SK-N-SH (cell line): ENCODE measurements around the gene TANC1. TPM values are rescaled to one million over a fixed set of nuclear protein-coding genes. Genes with fewer than 3 reads are reported as not detected.

ENCODE experiments used
- CTCF ChIA-PET: fragments of 300-600, 350-600 bp; formaldehyde crosslinking; extraction: SDS; loops from one replicate; lab custom pipeline; 2021; lab: Yijun Ruan, JAX
- POLR2A ChIA-PET: fragments of 350-600 bp; sonication (Branson Sonifier 250); formaldehyde crosslinking; extraction: SDS; loops from one replicate; lab custom pipeline; 2020; ENCODE audit warnings: antibody characterized with exemption, inconsistent platforms; lab: Yijun Ruan, JAX
- DNase-seq: peaks from one replicate; pipeline ENCODE4 v3.0.0; 2012
- H2AFZ ChIP-seq: fragments of 200-600 bp; sonication (generic); 2 replicates; pipeline ENCODE4 v1.8.1; 2016; ENCODE audit warnings: antibody characterized with exemption, mild to moderate bottlenecking, low read depth
- H3F3A ChIP-seq: fragments of 200-600 bp; sonication (generic); replicated peaks from 2 replicates; pipeline ENCODE3; 2016; ENCODE audit warnings: antibody characterized with exemption, mild to moderate bottlenecking; ENCODE audit not compliant: insufficient read depth
- H3K27ac ChIP-seq, 2 experiments: fragments of 200-500 bp in 1 of 2; fragments of 200-600 bp in 1 of 2; sonication (Bioruptor generic) in 1 of 2; sonication (generic), shearing (Covaris generic) in 1 of 2; 2 replicates each; pipeline versions ENCODE4 v1.5.1 to v1.6.1; 2014 to 2016; ENCODE audit warnings: low read depth in 2 of 2, inconsistent platforms in 1 of 2, low read length in 1 of 2, mild to moderate bottlenecking in 1 of 2, mixed read lengths in 1 of 2
- H3K27me3 ChIP-seq: fragments of 200-600 bp; sonication (generic), shearing (Covaris generic); 2 replicates; pipeline ENCODE4 v1.6.1; 2016; ENCODE audit warnings: mixed run types; ENCODE audit not compliant: insufficient read depth
- H3K36me3 ChIP-seq, 2 experiments: fragments of 200-500 bp in 1 of 2; fragments of 200-600 bp in 1 of 2; sonication (Bioruptor generic) in 1 of 2; sonication (generic) in 1 of 2; replicated peaks in 1 of 2; 2 replicates each; pipeline versions ENCODE3 to v1.5.1; 2014 to 2016; ENCODE audit warnings: low read length in 1 of 2, mild to moderate bottlenecking in 1 of 2; ENCODE audit not compliant: insufficient read depth in 2 of 2, control insufficient read depth in 1 of 2
- H3K4me1 ChIP-seq, 2 experiments: fragments of 200-500 bp in 1 of 2; fragments of 200-600 bp in 1 of 2; sonication (Bioruptor generic) in 1 of 2; sonication (generic), shearing (Covaris generic) in 1 of 2; 2 replicates each; pipeline versions ENCODE4 v1.5.1 to v1.6.1; 2014 to 2016; ENCODE audit warnings: low read depth in 1 of 2, low read length in 1 of 2, mixed run types in 1 of 2; ENCODE audit not compliant: insufficient read depth in 2 of 2, control insufficient read depth in 1 of 2
- H3K4me2 ChIP-seq: fragments of 200-600 bp; sonication (generic), shearing (Covaris generic); 2 replicates; pipeline ENCODE4 v1.6.1; 2017; ENCODE audit warnings: mixed run types
- H3K4me3 ChIP-seq, 2 experiments: fragments of 200-500 bp in 1 of 2; fragments of 200-600 bp in 1 of 2; sonication (Bioruptor generic) in 1 of 2; sonication (generic), shearing (Covaris generic) in 1 of 2; 2 replicates each; pipeline versions ENCODE4 v1.5.1 to v1.8.1; 2014 to 2016; ENCODE audit warnings: low read depth in 2 of 2, inconsistent platforms in 1 of 2, low read length in 1 of 2, mild to moderate bottlenecking in 1 of 2, mixed read lengths in 1 of 2, moderate library complexity in 1 of 2
- H3K79me2 ChIP-seq: fragments of 200-600 bp; sonication (generic); 2 replicates; pipeline ENCODE4 v1.8.1; 2017; ENCODE audit warnings: mild to moderate bottlenecking; ENCODE audit not compliant: insufficient read depth
- H3K9ac ChIP-seq: fragments of 200-600 bp; sonication (generic); 2 replicates; pipeline ENCODE4 v1.6.1; 2017; ENCODE audit warnings: mixed run types
- H3K9me2 ChIP-seq: fragments of 200-600 bp; sonication (generic); 2 replicates; pipeline ENCODE4 v1.6.1; 2017; ENCODE audit warnings: mixed run types
- H3K9me3 ChIP-seq: fragments of 200-600 bp; sonication (generic); 2 replicates; pipeline ENCODE4 v1.6.1; 2017; ENCODE audit warnings: mixed run types, mild to moderate bottlenecking, moderate library complexity
- H4K20me1 ChIP-seq: fragments of 200-600 bp; sonication (generic); 2 replicates; pipeline ENCODE4 v1.6.1; 2017; ENCODE audit warnings: mild to moderate bottlenecking, mixed run types; ENCODE audit not compliant: insufficient read depth
- CHD2 ChIP-seq: fragments of 150-350 bp; IDR thresholded peaks from 2 replicates; pipeline ENCODE4 v1.6.1; 2018; ENCODE audit warnings: low read length; ENCODE audit not compliant: partially characterized antibody
- CTCF ChIP-seq: fragments of 200-600 bp; sonication (generic); IDR thresholded peaks from 2 replicates; pipeline ENCODE4 v1.6.1; 2017; ENCODE audit warnings: antibody characterized with exemption, mild to moderate bottlenecking, moderate library complexity
- EP300 ChIP-seq, 2 experiments: IDR thresholded peaks; 2 replicates each; pipeline versions ENCODE4 v1.4.0 to v1.6.1; 2012; ENCODE audit warnings: borderline replicate concordance in 1 of 2, low read depth in 1 of 2, low read length in 1 of 2
- FOSL2 ChIP-seq: IDR thresholded peaks from 2 replicates; pipeline ENCODE4 v1.4.0; 2012; ENCODE audit warnings: low read depth, mild to moderate bottlenecking, moderate library complexity, borderline replicate concordance
- GATA2 ChIP-seq: sonication (generic); formaldehyde crosslinking; IDR thresholded peaks from 2 replicates; pipeline ENCODE4 v1.5.0; 2020; ENCODE audit warnings: mild to moderate bottlenecking, missing genetic modification reagents
- IRF3 ChIP-seq: fragments of 150-350 bp; IDR thresholded peaks from 2 replicates; pipeline ENCODE4 v1.6.1; 2016; ENCODE audit warnings: mild to moderate bottlenecking, low read depth, low read length
- MEF2A ChIP-seq: IDR thresholded peaks from 2 replicates; pipeline ENCODE4 v1.4.0; 2012; ENCODE audit warnings: low read depth, borderline replicate concordance
- NFIC ChIP-seq: IDR thresholded peaks from 2 replicates; pipeline ENCODE4 v1.4.0; 2012; ENCODE audit warnings: borderline replicate concordance
- POLR2AphosphoS5 ChIP-seq: IDR thresholded peaks from 2 replicates; pipeline ENCODE4 v1.6.1; 2012; ENCODE audit warnings: low read depth, low read length
- TCF12 ChIP-seq: IDR thresholded peaks from 2 replicates; pipeline ENCODE4 v1.4.0; 2012
- USF2 ChIP-seq: fragments of 150-350 bp; IDR thresholded peaks from 2 replicates; pipeline ENCODE4 v1.6.1; 2017; ENCODE audit warnings: antibody characterized with exemption, low read length, low read depth, borderline replicate concordance
- WGBS: methylation state at CpG from one replicate; pipeline ENCODE4 v1.1.6; 2017; ENCODE audit warnings: low lambda C conversion rate; 5-methylcytosine and 5-hydroxymethylcytosine counted together
- polyA plus RNA-seq, 3 experiments: library from polyadenylated mRNA; depleted of rRNA; stranded (reverse); fragments of >200 nt; gene quantifications; 2 replicates each; pipeline ENCODE4 v1.2.3, GENCODE V29; 2012

The TANC1 gene
- polyA plus RNA-seq, 1 of the 3 experiments (the other 2 are of a cell fraction): 19.2 TPM

- TF ChIP-seq IRF3: no peak
- TF ChIP-seq, all 33 proteins: peak for 0
Measured at GRCh38 chr2:159129269-159129668, 160.8 kb downstream of the TANC1 start (continued).

- no peaks in the 10 kb centered on the region for H3K9me3 ChIP-seq
- TF ChIP-seq USF2 (no peak), FOSL2 (no peak), NFIC (0 out of 2 replicates have a peak, but pooled peaks have one; percentile 29), MEF2A (no peak), TCF12 (no peak), CHD2 (no peak)
- peaks cover 37% of the 10 kb centered on the region for H3K79me2 ChIP-seq
- H3K4me1 ChIP-seq: peaks cover 28 to 51% of the 10 kb centered on the region in 2 experiments
- no peak overlapping the region for H3K4me3 ChIP-seq
- peak; percentile 71 for DNase-seq
- no peak overlapping the region for H2AFZ ChIP-seq
- peak overlapping the region; percentile 80 to 97; a peak in 3 of 4 replicates for H3K27ac ChIP-seq
- peaks cover 10% of the 10 kb centered on the region for H3F3A ChIP-seq
- H3K4me2 ChIP-seq: no peak overlapping the region
- H3K9me2 ChIP-seq: no peaks in the 10 kb centered on the region
- ChIA-PET CTCF (interaction anchor here (0.6 to 3.8 kb wide), 4 partner anchors 10 to 401 kb away, joined by 3 to 30 read pairs (median 5); no protein-coding TSS in a partner anchor), POLR2A (interaction anchor here (0.7 to 3.1 kb wide), 4 partner anchors 49 to 583 kb away, joined by 3 to 7 read pairs (median 3); partner anchors contain the start of gene TANC1)
- no peaks in the 10 kb centered on the region for H3K27me3 ChIP-seq
- H3K36me3 ChIP-seq: no peaks in the 10 kb centered on the region
- 48% methylated on average over 13 of the region's 13 CpGs for WGBS
- no peaks in the 10 kb centered on the region for H4K20me1 ChIP-seq
- no peak overlapping the region for H3K9ac ChIP-seq
Measured at GRCh38 chr2:159129824-159130223, 161.4 kb downstream of the TANC1 start.

GRCh38 chr2:159130302-159130701, 161.9 kb downstream of the TANC1 start:
- Histone ChIP-seq H3K4me1 (peaks cover 28 to 51% of the 10 kb centered on the region in 2 experiments), H3K9ac (no peak overlapping the region)
- 63% methylated on average over 6 of the region's 6 CpGs for WGBS

More at GRCh38 chr2:159130302-159130701, 161.9 kb downstream of the TANC1 start:
- Histone ChIP-seq H3F3A (peaks cover 11% of the 10 kb centered on the region), H3K9me2 (no peaks in the 10 kb centered on the region), H3K27ac (peak overlapping the region; percentile 80 to 97; a peak in 3 of 4 replicates), H3K4me2 (no peak overlapping the region), H3K9me3 (no peaks in the 10 kb centered on the region), H2AFZ (no peak overlapping the region)
- CTCF ChIA-PET: interaction anchor here (0.8 to 3.8 kb wide), 7 partner anchors 8 to 229 kb away, joined by 3 to 30 read pairs (median 4); partner anchors contain the start of gene WDSUB1
- TF ChIP-seq CTCF: no peak
- no peak for TF ChIP-seq POLR2AphosphoS5
- no peak for TF ChIP-seq NFIC
- TF ChIP-seq EP300 (IDR thresholded peaks at IDR 0.05; ENCODE audit: borderline replicate concordance in 1 of 2, low read depth in 1 of 2, low read length in 1 of 2): peak in 1 of 2 experiments; percentile 23; a peak in 1 of 4 replicates
- TF ChIP-seq GATA2: peak; percentile 88
- TF ChIP-seq, all 33 proteins: peak for 2
- H4K20me1 ChIP-seq: no peaks in the 10 kb centered on the region
- H3K27me3 ChIP-seq: no peaks in the 10 kb centered on the region
- H3K36me3 ChIP-seq: no peaks in the 10 kb centered on the region
- peak; percentile 67 for DNase-seq
- POLR2A ChIA-PET: interaction anchor here (0.9 to 3.1 kb wide), 3 partner anchors 77 to 162 kb away, joined by 3 to 7 read pairs (median 3); partner anchors contain the start of gene TANC1
- peaks cover 34% of the 10 kb centered on the region for H3K79me2 ChIP-seq
- no peak overlapping the region for H3K4me3 ChIP-seq
